Prostate gland (tissue), 2 donors: Measurements from ENCODE around the gene PADI1. TPM values are rescaled to one million over a fixed set of nuclear protein-coding genes. Genes with fewer than 3 reads are reported as not detected.

ENCODE experiments used
- DNase-seq: peaks from one replicate; pipeline ENCODE4 v3.0.0-alpha.2; 2019; ENCODE audit warnings: low spot score
- H3K27ac ChIP-seq, 2 donors: fragments of 200-600 bp; sonication (generic); 2 replicates each; pipeline ENCODE4 v1.5.1; 2017 to 2019
- H3K27me3 ChIP-seq: fragments of 200-600 bp; sonication (generic); replicated peaks from 2 replicates; pipeline ENCODE4 v1.5.1; 2019; ENCODE audit not compliant: insufficient read depth
- H3K36me3 ChIP-seq, 2 donors: fragments of 200-600 bp; sonication (generic); 1 replicate in 1 of 2; 2 replicates in 1 of 2; pipeline versions ENCODE4 v1.5.1 to v1.8.1; 2017 to 2019
- H3K4me1 ChIP-seq: fragments of 200-600 bp; sonication (generic); replicated peaks from 2 replicates; pipeline ENCODE4 v1.5.1; 2019
- H3K4me3 ChIP-seq, 2 donors: fragments of 200-600 bp; sonication (generic); 2 replicates each; pipeline ENCODE4 v1.5.1; 2017 to 2019
- H3K9me3 ChIP-seq: fragments of 200-600 bp; sonication (generic); 2 replicates; pipeline ENCODE4 v1.5.1; 2017
- CTCF ChIP-seq, 4 experiments: fragments of 200-600 bp in 2 of 4; fragments of 450-650 bp in 2 of 4; sonication (generic) in 2 of 4; IDR thresholded peaks; 1 replicate in 3 of 4; 2 replicates in 1 of 4; pipeline ENCODE4 v1.5.1; 2016 to 2019; ENCODE audit warnings: antibody characterized with exemption in 4 of 4, mild to moderate bottlenecking in 2 of 4, moderate library complexity in 2 of 4
- POLR2A ChIP-seq: fragments of 450-650 bp; IDR thresholded peaks from one replicate; pipeline ENCODE4 v1.6.1; 2016; ENCODE audit warnings: antibody characterized with exemption, mild to moderate bottlenecking
- POLR2AphosphoS5 ChIP-seq: sonication (generic); formaldehyde crosslinking; IDR thresholded peaks from one replicate; pipeline ENCODE4 v1.6.1; 2017; ENCODE audit warnings: antibody characterized with exemption
- WGBS: methylation state at CpG from one replicate; pipeline ENCODE4 v1.1.5; 2018; 5-methylcytosine and 5-hydroxymethylcytosine counted together
- intact Hi-C: fragments of 100-400 bp; cut with DNase I; formaldehyde crosslinking; loops from one replicate; pipeline ENCODE4 v1.14.2; 2022
- total RNA-seq, 2 donors: library from RNA; depleted of rRNA; stranded (reverse); fragments of >200 nt; gene quantifications; one replicate each; pipeline ENCODE4 v1.1.0, GENCODE V29; 2016

Gene PADI1
- total RNA-seq, 2 donors from 2014 or later, result 0.18 to 0.34 TPM

GRCh38 chr1:17191990-17192242, 13.0 kb upstream of the PADI1 start:
- intact Hi-C loops, result no loop called here
- Histone ChIP-seq H3K27ac (no peak overlapping the region), H3K9me3 (no peaks in the 10 kb centered on the region), H3K4me1 (no peaks in the 10 kb centered on the region), H3K4me3 (no peak overlapping the region), H3K36me3 (no peaks in the 10 kb centered on the region), H3K27me3 (no peaks in the 10 kb centered on the region)
- DNase-seq, result no peak
- no peak for TF ChIP-seq POLR2AphosphoS5
- TF ChIP-seq POLR2A, result no peak
- no peak for TF ChIP-seq CTCF (IDR thresholded peaks at IDR 0.05)
- 84% methylated on average over 4 of the region's 4 CpGs for WGBS

GRCh38 chr1:17192394-17193221, 12.3 kb upstream of the PADI1 start:
- no peak overlapping the region for H3K4me3 ChIP-seq
- intact Hi-C loops, result no loop called here
- no peak for DNase-seq
- no peaks in the 10 kb centered on the region for H3K27me3 ChIP-seq
- no peaks in the 10 kb centered on the region for H3K36me3 ChIP-seq
- H3K4me1 ChIP-seq, result no peaks in the 10 kb centered on the region
- TF ChIP-seq POLR2A (no peak), POLR2AphosphoS5 (no peak), CTCF (IDR thresholded peaks at IDR 0.05) (no peak)
- no peaks in the 10 kb centered on the region for H3K9me3 ChIP-seq
- whole genome bisulfite sequencing, result 89% methylated on average over 13 of the region's 13 CpGs
- H3K27ac ChIP-seq, result no peak overlapping the region

GRCh38 chr1:17193222-17194132, 11.5 kb upstream of the PADI1 start:
- H3K4me3 ChIP-seq, result no peak overlapping the region
- no peak for TF ChIP-seq POLR2A
- no peak for TF ChIP-seq POLR2AphosphoS5
- TF ChIP-seq CTCF (IDR thresholded peaks at IDR 0.05), result no peak
- no peaks in the 10 kb centered on the region for H3K9me3 ChIP-seq
- DNase-seq, result no peak
- no peak overlapping the region for H3K27ac ChIP-seq
- intact Hi-C loops, result no loop called here
- H3K36me3 ChIP-seq, result no peaks in the 10 kb centered on the region
- no peaks in the 10 kb centered on the region for H3K4me1 ChIP-seq
- H3K27me3 ChIP-seq, result no peaks in the 10 kb centered on the region
- WGBS, result 80% methylated on average over 16 of the region's 17 CpGs

GRCh38 chr1:17194133-17194475, 10.8 kb upstream of the PADI1 start:
- Histone ChIP-seq H3K9me3 (no peaks in the 10 kb centered on the region), H3K27ac (no peak overlapping the region), H3K27me3 (no peaks in the 10 kb centered on the region), H3K4me1 (no peaks in the 10 kb centered on the region), H3K36me3 (no peaks in the 10 kb centered on the region), H3K4me3 (no peak overlapping the region)
- intact Hi-C loops, result no loop called here
- no peak for DNase-seq
- no peak for TF ChIP-seq POLR2AphosphoS5
- TF ChIP-seq POLR2A, result no peak
- no peak for TF ChIP-seq CTCF (IDR thresholded peaks at IDR 0.05)
- 76% methylated on average over 3 of the region's 3 CpGs for WGBS
